K562 (cell line): ENCODE data around the gene LENEP. TPM values are rescaled to one million over a fixed set of nuclear protein-coding genes. Genes with fewer than 3 reads are reported as not detected.

Source experiments
- CCNT2 ChIP-seq: IDR thresholded peaks from 2 replicates; pipeline ENCODE4 v1.6.1; 2011; ENCODE audit warnings: borderline replicate concordance, low read depth, mild to moderate bottlenecking, moderate library complexity, mixed read lengths, low read length; ENCODE audit not compliant: insufficient read length; ENCODE audit errors: extremely low read depth
- CXXC5 ChIP-seq: fragments of 250-450 bp; sonication (Bioruptor Pico); IDR thresholded peaks from 2 replicates; pipeline ENCODE4 v1.8.0; 2022; ENCODE audit warnings: inconsistent platforms, mild to moderate bottlenecking, moderate library complexity
- EHMT2 ChIP-seq: fragments of 450-650 bp; IDR thresholded peaks from 2 replicates; pipeline ENCODE4 v1.6.1; 2018; ENCODE audit warnings: antibody characterized with exemption
- MBD2 ChIP-seq: sonication (generic); IDR thresholded peaks from 2 replicates; pipeline ENCODE4 v1.6.1; 2016; ENCODE audit warnings: low read depth, borderline replicate concordance
- MEF2A ChIP-seq: IDR thresholded peaks from 2 replicates; pipeline ENCODE4 v1.6.1; 2011; ENCODE audit warnings: low read depth, mild to moderate bottlenecking, low read length, moderate library complexity; ENCODE audit not compliant: control insufficient read depth
- RBM17 ChIP-seq: fragments of 200-400 bp; formaldehyde crosslinking; IDR thresholded peaks from 2 replicates; pipeline ENCODE4 v1.6.1; 2017; ENCODE audit warnings: low read depth, mild to moderate bottlenecking, low read length, borderline replicate concordance
- RFX7 ChIP-seq: fragments of 250-450 bp; sonication (Bioruptor Pico); IDR thresholded peaks from 2 replicates; pipeline ENCODE4 v1.5.1; 2021; ENCODE audit warnings: mild to moderate bottlenecking
- SNIP1 ChIP-seq: fragments of 450-650 bp; IDR thresholded peaks from 2 replicates; pipeline ENCODE4 v1.7.1; 2017; ENCODE audit warnings: low read depth, mild to moderate bottlenecking
- TAF1 ChIP-seq: IDR thresholded peaks from 2 replicates; pipeline ENCODE4 v1.6.1; 2011; ENCODE audit warnings: mild to moderate bottlenecking, low read length, moderate library complexity; ENCODE audit not compliant: insufficient read depth, control insufficient read depth, severe bottlenecking; ENCODE audit errors: extremely low read depth
- ZNF384 ChIP-seq: IDR thresholded peaks from 2 replicates; pipeline ENCODE4 v1.6.1; 2012; ENCODE audit warnings: low read depth, low read length, improper control_type of control experiment
- ZNF444 ChIP-seq: fragments of 250-450 bp; sonication (Bioruptor Pico); IDR thresholded peaks from 2 replicates; pipeline ENCODE4 v1.4.0; 2020; ENCODE audit warnings: mild to moderate bottlenecking, moderate library complexity
- polyA plus RNA-seq, 8 experiments: library from polyadenylated mRNA; depleted of rRNA in 4 of 8; stranded (reverse) in 5 of 8; unstranded in 3 of 8; fragments of >200 nt; fragmentation: Nextera tagmentation in 2 of 8; fragmentation: Illumina TruSeq in 1 of 8; extraction: Ambion mirVana in 2 of 8; extraction: Trizol in 1 of 8; gene quantifications; 2 replicates each; pipeline versions ENCODE4 v1.2.1 to v1.2.3, GENCODE V29; 2011 to 2014; ENCODE audit warnings: inconsistent platforms in 1 of 8, missing spikeins in 1 of 8
- total RNA-seq, 7 experiments: library from RNA; depleted of rRNA in 6 of 7; stranded (reverse); fragments of >200 nt in 6 of 7; fragmentation: Illumina TruSeq in 2 of 7; extraction: Trizol in 2 of 7; gene quantifications; 2 replicates each; pipeline versions ENCODE4 v1.2.1 to v1.2.3, GENCODE V29; 2011 to 2021; ENCODE audit warnings: low replicate concordance in 1 of 7
- TF ChIP-seq, protein P1 (sequence below), 2 experiments: fragments of 450-650 bp; IDR thresholded peaks; 2 replicates each; pipeline ENCODE4 v1.6.1; 2018; ENCODE audit warnings: mild to moderate bottlenecking in 2 of 2, low read depth in 1 of 2; ENCODE audit not compliant: partially characterized antibody in 2 of 2
- TF ChIP-seq, protein P2 (sequence below): fragments of 450-650 bp; IDR thresholded peaks from 2 replicates; pipeline ENCODE4 v1.6.1; 2016; ENCODE audit warnings: borderline replicate concordance
- TF ChIP-seq, protein P3 (sequence below): fragments of 250-450 bp; sonication (Bioruptor Pico); IDR thresholded peaks from 2 replicates; pipeline ENCODE4 v1.5.0; 2020; ENCODE audit warnings: mild to moderate bottlenecking, borderline replicate concordance
- TF ChIP-seq, protein P4 (sequence below): fragments of 450-650 bp; formaldehyde crosslinking; IDR thresholded peaks from 2 replicates; pipeline ENCODE4 v1.4.0; 2020; ENCODE audit warnings: mild to moderate bottlenecking, mixed read lengths
- TF ChIP-seq, protein P5 (sequence below): fragments of 450-650 bp; IDR thresholded peaks from 2 replicates; pipeline ENCODE4 v1.6.1; 2016; ENCODE audit warnings: antibody characterized with exemption

The LENEP gene
- total and polyA plus RNA-seq, 9 of the 15 experiments (the other 6 are each of a cell fraction or from before 2014, with no cell fraction given) = 0.23 to 0.87 (median 0.67) TPM; not detected in 5

DNA sequence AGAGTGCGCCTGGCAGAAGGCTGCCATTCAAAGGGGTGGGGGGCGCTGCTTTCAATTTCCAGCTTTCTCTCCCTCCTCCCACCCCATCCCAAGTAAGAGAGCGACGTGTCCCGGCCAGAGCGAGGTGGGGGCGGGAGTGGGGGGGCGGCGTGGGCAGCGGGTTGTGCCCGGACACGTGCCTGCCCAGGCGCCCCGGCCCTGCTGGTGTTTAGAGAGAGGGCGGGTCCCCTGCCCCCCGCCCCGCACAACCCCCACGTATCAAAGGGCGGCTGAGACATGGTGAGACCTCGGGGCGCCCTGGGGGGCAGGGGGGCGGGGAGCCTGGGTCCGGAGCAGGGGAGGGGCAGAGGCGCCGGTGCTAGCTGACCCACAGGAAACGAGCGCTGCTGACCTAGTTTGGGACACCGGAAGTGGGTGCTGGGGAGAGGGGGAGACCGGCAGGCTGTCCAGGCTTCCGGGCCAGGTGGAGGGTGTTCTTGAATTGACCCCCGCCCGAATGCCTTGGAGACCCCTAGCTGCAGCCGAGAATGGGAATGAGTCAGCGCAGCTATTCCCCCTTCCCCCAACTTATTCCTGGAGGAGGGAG, 10.5 kb downstream of the LENEP start (continued):
- TF ChIP-seq, protein P1, sequence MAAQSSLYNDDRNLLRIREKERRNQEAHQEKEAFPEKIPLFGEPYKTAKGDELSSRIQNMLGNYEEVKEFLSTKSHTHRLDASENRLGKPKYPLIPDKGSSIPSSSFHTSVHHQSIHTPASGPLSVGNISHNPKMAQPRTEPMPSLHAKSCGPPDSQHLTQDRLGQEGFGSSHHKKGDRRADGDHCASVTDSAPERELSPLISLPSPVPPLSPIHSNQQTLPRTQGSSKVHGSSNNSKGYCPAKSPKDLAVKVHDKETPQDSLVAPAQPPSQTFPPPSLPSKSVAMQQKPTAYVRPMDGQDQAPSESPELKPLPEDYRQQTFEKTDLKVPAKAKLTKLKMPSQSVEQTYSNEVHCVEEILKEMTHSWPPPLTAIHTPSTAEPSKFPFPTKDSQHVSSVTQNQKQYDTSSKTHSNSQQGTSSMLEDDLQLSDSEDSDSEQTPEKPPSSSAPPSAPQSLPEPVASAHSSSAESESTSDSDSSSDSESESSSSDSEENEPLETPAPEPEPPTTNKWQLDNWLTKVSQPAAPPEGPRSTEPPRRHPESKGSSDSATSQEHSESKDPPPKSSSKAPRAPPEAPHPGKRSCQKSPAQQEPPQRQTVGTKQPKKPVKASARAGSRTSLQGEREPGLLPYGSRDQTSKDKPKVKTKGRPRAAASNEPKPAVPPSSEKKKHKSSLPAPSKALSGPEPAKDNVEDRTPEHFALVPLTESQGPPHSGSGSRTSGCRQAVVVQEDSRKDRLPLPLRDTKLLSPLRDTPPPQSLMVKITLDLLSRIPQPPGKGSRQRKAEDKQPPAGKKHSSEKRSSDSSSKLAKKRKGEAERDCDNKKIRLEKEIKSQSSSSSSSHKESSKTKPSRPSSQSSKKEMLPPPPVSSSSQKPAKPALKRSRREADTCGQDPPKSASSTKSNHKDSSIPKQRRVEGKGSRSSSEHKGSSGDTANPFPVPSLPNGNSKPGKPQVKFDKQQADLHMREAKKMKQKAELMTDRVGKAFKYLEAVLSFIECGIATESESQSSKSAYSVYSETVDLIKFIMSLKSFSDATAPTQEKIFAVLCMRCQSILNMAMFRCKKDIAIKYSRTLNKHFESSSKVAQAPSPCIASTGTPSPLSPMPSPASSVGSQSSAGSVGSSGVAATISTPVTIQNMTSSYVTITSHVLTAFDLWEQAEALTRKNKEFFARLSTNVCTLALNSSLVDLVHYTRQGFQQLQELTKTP (IDR thresholded peaks at IDR 0.05; ENCODE audit: low read depth in 1 of 2, partially characterized antibody in 2 of 2) = no peak
- TF ChIP-seq MEF2A (no peak), TAF1 (peak; percentile 14), EHMT2 (no peak), CXXC5 (no peak), RBM17 (no peak), CCNT2 (no peak), RFX7 (CRISPR knock-in tag) (0 out of 2 replicates have a peak, but pooled peaks have one; percentile 48), ZNF384 (no peak), ZNF444 (CRISPR knock-in tag) (no peak), MBD2 (no peak), SNIP1 (no peak)
- TF ChIP-seq, protein P2, sequence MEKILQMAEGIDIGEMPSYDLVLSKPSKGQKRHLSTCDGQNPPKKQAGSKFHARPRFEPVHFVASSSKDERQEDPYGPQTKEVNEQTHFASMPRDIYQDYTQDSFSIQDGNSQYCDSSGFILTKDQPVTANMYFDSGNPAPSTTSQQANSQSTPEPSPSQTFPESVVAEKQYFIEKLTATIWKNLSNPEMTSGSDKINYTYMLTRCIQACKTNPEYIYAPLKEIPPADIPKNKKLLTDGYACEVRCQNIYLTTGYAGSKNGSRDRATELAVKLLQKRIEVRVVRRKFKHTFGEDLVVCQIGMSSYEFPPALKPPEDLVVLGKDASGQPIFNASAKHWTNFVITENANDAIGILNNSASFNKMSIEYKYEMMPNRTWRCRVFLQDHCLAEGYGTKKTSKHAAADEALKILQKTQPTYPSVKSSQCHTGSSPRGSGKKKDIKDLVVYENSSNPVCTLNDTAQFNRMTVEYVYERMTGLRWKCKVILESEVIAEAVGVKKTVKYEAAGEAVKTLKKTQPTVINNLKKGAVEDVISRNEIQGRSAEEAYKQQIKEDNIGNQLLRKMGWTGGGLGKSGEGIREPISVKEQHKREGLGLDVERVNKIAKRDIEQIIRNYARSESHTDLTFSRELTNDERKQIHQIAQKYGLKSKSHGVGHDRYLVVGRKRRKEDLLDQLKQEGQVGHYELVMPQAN = peak; percentile 24; the same call in 1 of the 2 replicates
- TF ChIP-seq, protein P3, sequence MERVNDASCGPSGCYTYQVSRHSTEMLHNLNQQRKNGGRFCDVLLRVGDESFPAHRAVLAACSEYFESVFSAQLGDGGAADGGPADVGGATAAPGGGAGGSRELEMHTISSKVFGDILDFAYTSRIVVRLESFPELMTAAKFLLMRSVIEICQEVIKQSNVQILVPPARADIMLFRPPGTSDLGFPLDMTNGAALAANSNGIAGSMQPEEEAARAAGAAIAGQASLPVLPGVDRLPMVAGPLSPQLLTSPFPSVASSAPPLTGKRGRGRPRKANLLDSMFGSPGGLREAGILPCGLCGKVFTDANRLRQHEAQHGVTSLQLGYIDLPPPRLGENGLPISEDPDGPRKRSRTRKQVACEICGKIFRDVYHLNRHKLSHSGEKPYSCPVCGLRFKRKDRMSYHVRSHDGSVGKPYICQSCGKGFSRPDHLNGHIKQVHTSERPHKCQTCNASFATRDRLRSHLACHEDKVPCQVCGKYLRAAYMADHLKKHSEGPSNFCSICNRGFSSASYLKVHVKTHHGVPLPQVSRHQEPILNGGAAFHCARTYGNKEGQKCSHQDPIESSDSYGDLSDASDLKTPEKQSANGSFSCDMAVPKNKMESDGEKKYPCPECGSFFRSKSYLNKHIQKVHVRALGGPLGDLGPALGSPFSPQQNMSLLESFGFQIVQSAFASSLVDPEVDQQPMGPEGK (CRISPR knock-in tag) = no peak
- TF ChIP-seq, protein P4, sequence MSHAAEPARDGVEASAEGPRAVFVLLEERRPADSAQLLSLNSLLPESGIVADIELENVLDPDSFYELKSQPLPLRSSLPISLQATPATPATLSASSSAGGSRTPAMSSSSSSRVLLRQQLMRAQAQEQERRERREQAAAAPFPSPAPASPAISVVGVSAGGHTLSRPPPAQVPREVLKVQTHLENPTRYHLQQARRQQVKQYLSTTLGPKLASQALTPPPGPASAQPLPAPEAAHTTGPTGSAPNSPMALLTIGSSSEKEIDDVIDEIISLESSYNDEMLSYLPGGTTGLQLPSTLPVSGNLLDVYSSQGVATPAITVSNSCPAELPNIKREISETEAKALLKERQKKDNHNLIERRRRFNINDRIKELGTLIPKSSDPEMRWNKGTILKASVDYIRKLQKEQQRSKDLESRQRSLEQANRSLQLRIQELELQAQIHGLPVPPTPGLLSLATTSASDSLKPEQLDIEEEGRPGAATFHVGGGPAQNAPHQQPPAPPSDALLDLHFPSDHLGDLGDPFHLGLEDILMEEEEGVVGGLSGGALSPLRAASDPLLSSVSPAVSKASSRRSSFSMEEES (CRISPR knock-in tag) = no peak
- TF ChIP-seq, protein P5, sequence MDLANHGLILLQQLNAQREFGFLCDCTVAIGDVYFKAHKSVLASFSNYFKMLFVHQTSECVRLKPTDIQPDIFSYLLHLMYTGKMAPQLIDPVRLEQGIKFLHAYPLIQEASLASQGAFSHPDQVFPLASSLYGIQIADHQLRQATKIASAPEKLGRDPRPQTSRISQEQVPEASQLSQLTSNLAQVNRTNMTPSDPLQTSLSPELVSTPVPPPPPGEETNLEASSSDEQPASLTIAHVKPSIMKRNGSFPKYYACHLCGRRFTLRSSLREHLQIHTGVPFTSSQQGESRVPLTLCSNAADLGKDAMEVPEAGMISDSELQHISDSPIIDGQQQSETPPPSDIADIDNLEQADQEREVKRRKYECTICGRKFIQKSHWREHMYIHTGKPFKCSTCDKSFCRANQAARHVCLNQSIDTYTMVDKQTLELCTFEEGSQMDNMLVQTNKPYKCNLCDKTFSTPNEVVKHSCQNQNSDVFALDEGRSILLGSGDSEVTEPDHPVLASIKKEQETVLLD = no peak
